ENCODE measurements around the gene C1QTNF2. TPM values are rescaled to one million over a fixed set of nuclear protein-coding genes. Genes with fewer than 3 reads are reported as not detected.

C1QTNF2 gene
- total and polyA plus RNA-seq, 2 of the 8 experiments (the other 6 are each of a cell fraction or from before 2014, with no cell fraction given) = 1.0 to 2.0 TPM

DNA sequence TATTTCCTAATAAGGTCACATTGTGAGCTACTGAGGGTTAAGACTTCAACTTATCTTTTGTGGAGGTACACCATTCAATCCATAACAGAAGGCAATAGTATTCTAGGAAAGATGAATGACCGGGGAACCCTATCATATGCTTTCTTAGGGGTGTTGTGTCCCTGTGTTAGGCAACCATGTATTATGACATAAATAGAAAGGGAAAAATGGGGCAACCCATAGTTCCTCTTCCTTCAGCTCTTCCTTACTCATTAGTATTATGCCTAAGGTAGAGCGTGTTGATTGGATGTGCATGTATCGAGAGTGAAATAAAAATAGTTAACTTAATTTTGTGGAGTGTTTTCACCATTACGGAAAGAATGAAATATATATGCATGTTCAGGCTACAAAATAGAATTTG is 52.0 kb downstream of the C1QTNF2 start:
- Histone ChIP-seq H3K9ac (replicated peaks in 1 of 4; ENCODE audit: extremely low read depth in 1 of 4, low read depth in 3 of 4, low read length in 3 of 4) (no peak overlapping the region), H2BK20ac (ENCODE audit: low read length) (no peak overlapping the region), H3K14ac (ENCODE audit: insufficient read length) (no peak overlapping the region), H3K56ac (replicated peaks; ENCODE audit: insufficient read length, low read depth, low read length) (no peak overlapping the region), H3K36me3 (ENCODE audit: control insufficient read depth in 2 of 4, insufficient read depth in 4 of 4, low read length in 3 of 4) (no peaks in the 10 kb centered on the region), H4K8ac (ENCODE audit: extremely low read depth, insufficient read depth, low read length) (no peak overlapping the region), H3K23me2 (ENCODE audit: low read depth, low read length) (no peaks in the 10 kb centered on the region), H3K4me2 (ENCODE audit: insufficient read depth in 1 of 2, low read depth in 2 of 2, low read length in 2 of 2) (no peak overlapping the region), H2AK5ac (ENCODE audit: low read depth, low read length) (no peak overlapping the region), H2BK12ac (ENCODE audit: low read depth, low read length) (no peak overlapping the region), H3K4me1 (replicated peaks in 1 of 4; ENCODE audit: control insufficient read depth in 3 of 4, insufficient read depth in 4 of 4, low read length in 3 of 4) (peaks cover 0 to 6% (median 1%) of the 10 kb centered on the region in 4 experiments; a peak in 3 of 7 replicates), H3K27ac (ENCODE audit: low read depth, low read length) (no peak overlapping the region), H3K79me1 (ENCODE audit: low read depth, low read length) (no peaks in the 10 kb centered on the region), H4K20me1 (replicated peaks in 1 of 2; ENCODE audit: control insufficient read depth in 1 of 2, insufficient read depth in 2 of 2, low read length in 2 of 2) (no peaks in the 10 kb centered on the region), H2BK5ac (ENCODE audit: low read depth, low read length) (no peak overlapping the region), H3K18ac (ENCODE audit: extremely low read depth, low read length) (no peak overlapping the region), H3K27me3 (replicated peaks in 1 of 4; ENCODE audit: control insufficient read depth in 3 of 4, extremely low read depth in 1 of 4, insufficient read depth in 3 of 4, low read length in 3 of 4) (no peaks in the 10 kb centered on the region), H4K5ac (ENCODE audit: insufficient read length, low read depth, low read length) (no peak overlapping the region), H2AFZ (ENCODE audit: low read length) (no peak overlapping the region), H2BK15ac (ENCODE audit: low read length) (no peak overlapping the region), H3K23ac (ENCODE audit: insufficient read length) (no peak overlapping the region), H3K4ac (replicated peaks; ENCODE audit: insufficient read length, low read depth, low read length) (no peak overlapping the region), H2BK120ac (replicated peaks; ENCODE audit: low read depth, low read length) (no peak overlapping the region), H4K91ac (replicated peaks; ENCODE audit: insufficient read length, low read length) (no peak overlapping the region), H3K79me2 (ENCODE audit: control insufficient read depth in 1 of 2, insufficient read depth in 2 of 2, low read length in 2 of 2) (0 out of 4 replicates have a peak, but pooled peaks cover 0 to under 1% of the 10 kb centered on the region in 2 experiments), H3K9me3 (ENCODE audit: insufficient read depth in 2 of 2, low read depth in 1 of 2, low read length in 1 of 2) (no peaks in the 10 kb centered on the region), H3K4me3 (ENCODE audit: extremely low read depth in 1 of 4, insufficient read depth in 2 of 4, low read depth in 3 of 4, low read length in 4 of 4) (no peak overlapping the region)
- DNase-seq (ENCODE audit: low read depth in 1 of 2, low spot score in 2 of 2) = no peak
- CTCF ChIA-PET (ENCODE audit: partially characterized antibody) = interaction anchor here (1.1 kb wide), 1 partner anchor 34 kb away, joined by 3 read pairs; no protein-coding TSS in a partner anchor
- WGBS, 2 experiments (ENCODE audit: extremely low coverage in 1 of 2, insufficient coverage in 1 of 2, insufficient read length in 1 of 2, insufficient replicate concordance in 2 of 2, low coverage in 1 of 2, low lambda C conversion rate in 2 of 2, missing lambda C conversion rate in 1 of 2) = 98% methylated on average over 4 of the region's 4 CpGs; no CpG with 5 or more reads in 1 of the 2 experiments
- no peak for FAIRE-seq
- POLR2A ChIA-PET (ENCODE audit: partially characterized antibody) = no interaction called here
- TF ChIP-seq CTBP2 (IDR thresholded peaks at IDR 0.05; ENCODE audit: borderline replicate concordance, insufficient read depth, insufficient read length, low read length) = no peak
- no peak for TF ChIP-seq CBX8 (IDR thresholded peaks at IDR 0.05; ENCODE audit: borderline replicate concordance, low read depth, low read length)
- no peak for TF ChIP-seq SAP30 (IDR thresholded peaks at IDR 0.05; ENCODE audit: insufficient read depth, insufficient replicate concordance, low read length)
- no peak for TF ChIP-seq SRF (IDR thresholded peaks at IDR 0.05; ENCODE audit: low read depth, low read length)
- no peak for TF ChIP-seq TAF1 (IDR thresholded peaks at IDR 0.05; ENCODE audit: low read depth, low read length)
- TF ChIP-seq SIRT6 (IDR thresholded peaks at IDR 0.05; ENCODE audit: low read length) = no peak
